ENCODE results near the gene PPM1G. TPM values are rescaled to one million over a fixed set of nuclear protein-coding genes. Genes with fewer than 3 reads are reported as not detected.
A peak's percentile ranks its signal among the peaks of the same experiment; 100 is the strongest.

Gene PPM1G
- total and polyA plus RNA-seq, 10 donors: 36.0 to 59.3 (median 48.4) TPM

DNA sequence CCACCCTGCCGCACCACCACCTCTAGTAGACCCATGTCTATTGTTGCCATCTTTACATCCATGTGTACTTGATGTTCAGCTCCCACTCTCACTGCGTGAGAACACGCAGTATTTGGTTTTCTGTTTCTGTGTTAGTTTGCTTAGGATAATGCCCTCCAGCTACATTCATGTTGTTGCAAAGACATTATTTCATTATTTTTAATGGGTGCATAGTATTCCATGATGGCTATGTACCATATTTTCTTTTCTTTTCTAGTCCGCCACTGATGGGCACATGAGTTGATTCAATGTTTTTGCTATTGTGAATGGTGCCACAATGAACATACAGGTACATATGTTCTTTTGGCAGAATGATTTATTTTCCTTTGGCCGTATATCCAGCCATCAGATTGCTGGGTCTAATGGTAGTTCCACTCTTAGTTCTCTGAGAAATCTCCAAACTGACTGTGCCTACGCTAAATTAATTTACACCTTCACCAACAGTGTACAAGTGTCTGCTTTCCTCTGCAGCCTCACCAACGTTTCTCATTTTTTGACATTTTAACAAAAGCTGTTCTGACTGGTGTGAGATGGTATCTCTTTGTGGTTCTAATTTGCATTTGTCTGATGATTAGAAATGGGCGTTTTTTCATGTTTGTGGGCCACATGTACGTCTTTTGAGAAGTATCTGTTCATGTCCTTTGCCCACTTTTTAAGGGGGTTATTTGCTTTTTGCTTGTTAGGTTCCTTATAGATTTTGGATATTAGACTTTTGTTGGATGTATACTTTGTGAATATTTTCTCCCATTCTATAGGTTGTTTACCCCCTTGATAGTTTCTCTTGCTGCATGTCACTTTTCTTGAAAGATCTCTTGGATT lies 18.3 kb downstream of the PPM1G start:
- H3K4me3 ChIP-seq: no peak overlapping the region
- H3K4me1 ChIP-seq: peaks cover 0 to 11% (median 0%) of the 10 kb centered on the region in 6 donors
- intact Hi-C loops (cut with DNase I; ENCODE audit: low total_unique reads): no loop called here
- H3K27me3 ChIP-seq (replicated peaks in 1 of 7): no peaks in the 10 kb centered on the region
- H3K27ac ChIP-seq: peak overlapping the region in 5 of 8 donors; percentile 28 to 61 (median 47)
- 87 to 91% (median 90%) methylated on average over 9 of the region's 9 CpGs for WGBS, 5 donors
- no peak for DNase-seq
- H3K36me3 ChIP-seq: peaks cover 0 to 32% (median 6%) of the 10 kb centered on the region in 6 donors
- H3K9me3 ChIP-seq: no peaks in the 10 kb centered on the region
- TF ChIP-seq, protein P1, sequence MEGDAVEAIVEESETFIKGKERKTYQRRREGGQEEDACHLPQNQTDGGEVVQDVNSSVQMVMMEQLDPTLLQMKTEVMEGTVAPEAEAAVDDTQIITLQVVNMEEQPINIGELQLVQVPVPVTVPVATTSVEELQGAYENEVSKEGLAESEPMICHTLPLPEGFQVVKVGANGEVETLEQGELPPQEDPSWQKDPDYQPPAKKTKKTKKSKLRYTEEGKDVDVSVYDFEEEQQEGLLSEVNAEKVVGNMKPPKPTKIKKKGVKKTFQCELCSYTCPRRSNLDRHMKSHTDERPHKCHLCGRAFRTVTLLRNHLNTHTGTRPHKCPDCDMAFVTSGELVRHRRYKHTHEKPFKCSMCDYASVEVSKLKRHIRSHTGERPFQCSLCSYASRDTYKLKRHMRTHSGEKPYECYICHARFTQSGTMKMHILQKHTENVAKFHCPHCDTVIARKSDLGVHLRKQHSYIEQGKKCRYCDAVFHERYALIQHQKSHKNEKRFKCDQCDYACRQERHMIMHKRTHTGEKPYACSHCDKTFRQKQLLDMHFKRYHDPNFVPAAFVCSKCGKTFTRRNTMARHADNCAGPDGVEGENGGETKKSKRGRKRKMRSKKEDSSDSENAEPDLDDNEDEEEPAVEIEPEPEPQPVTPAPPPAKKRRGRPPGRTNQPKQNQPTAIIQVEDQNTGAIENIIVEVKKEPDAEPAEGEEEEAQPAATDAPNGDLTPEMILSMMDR (IDR thresholded peaks at IDR 0.05 in 8 of 11, conservative IDR thresholded peaks at IDR 0.05 in 3 of 11): no peak

DNA sequence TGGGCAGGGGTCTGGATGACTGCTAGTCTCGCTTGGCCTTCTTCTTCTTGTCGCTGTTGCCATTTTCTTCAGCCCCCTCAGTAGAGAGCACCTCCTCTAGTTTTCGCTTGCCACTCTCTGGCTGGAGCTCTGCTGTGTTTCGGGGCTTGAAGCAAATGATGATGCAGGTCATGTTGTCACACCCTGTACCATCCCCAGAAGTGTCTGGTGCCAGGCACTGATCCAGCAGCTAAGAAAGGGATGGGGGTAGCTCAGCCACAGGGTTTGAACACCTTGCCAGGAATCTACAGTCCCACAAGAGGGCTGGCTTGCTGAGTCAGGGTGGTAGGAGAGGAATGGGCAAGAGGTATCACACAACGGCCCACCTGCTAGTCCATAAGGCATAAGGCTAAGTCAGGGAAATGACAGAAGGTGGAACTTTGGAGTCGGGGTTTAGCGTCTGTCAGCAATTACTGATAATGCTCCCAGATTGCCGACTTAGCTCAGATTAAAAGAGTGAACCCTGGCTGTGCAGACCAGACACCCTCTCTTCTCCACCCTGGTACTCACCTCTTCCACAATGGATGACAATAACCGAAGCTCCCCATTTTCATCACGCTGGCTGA lies 27.7 kb downstream of the PPM1G start:
- WGBS, 5 donors: 92 to 97% (median 95%) methylated on average over 10 of the region's 10 CpGs
- peaks cover 13 to 45% (median 31%) of the 10 kb centered on the region in 6 donors for H3K4me1 ChIP-seq
- intact Hi-C loops (cut with DNase I; ENCODE audit: low total_unique reads): no loop called here
- no peak for DNase-seq
- H3K4me3 ChIP-seq: peak overlapping the region in 2 of 8 donors; percentile 69 to 75
- no peaks in the 10 kb centered on the region for H3K9me3 ChIP-seq
- H3K27me3 ChIP-seq (replicated peaks in 1 of 7): no peaks in the 10 kb centered on the region
- peaks cover 0 to 79% (median 62%) of the 10 kb centered on the region in 6 donors for H3K36me3 ChIP-seq
- TF ChIP-seq POLR2AphosphoS5 (IDR thresholded peaks at IDR 0.05): no peak
- no peak for TF ChIP-seq POLR2A (IDR thresholded peaks at IDR 0.05)
- TF ChIP-seq, protein P1 (IDR thresholded peaks at IDR 0.05 in 8 of 11, conservative IDR thresholded peaks at IDR 0.05 in 3 of 11): no peak
- H3K27ac ChIP-seq: peak overlapping the region in 5 of 8 donors; percentile 89 to 93 (median 91)

DNA sequence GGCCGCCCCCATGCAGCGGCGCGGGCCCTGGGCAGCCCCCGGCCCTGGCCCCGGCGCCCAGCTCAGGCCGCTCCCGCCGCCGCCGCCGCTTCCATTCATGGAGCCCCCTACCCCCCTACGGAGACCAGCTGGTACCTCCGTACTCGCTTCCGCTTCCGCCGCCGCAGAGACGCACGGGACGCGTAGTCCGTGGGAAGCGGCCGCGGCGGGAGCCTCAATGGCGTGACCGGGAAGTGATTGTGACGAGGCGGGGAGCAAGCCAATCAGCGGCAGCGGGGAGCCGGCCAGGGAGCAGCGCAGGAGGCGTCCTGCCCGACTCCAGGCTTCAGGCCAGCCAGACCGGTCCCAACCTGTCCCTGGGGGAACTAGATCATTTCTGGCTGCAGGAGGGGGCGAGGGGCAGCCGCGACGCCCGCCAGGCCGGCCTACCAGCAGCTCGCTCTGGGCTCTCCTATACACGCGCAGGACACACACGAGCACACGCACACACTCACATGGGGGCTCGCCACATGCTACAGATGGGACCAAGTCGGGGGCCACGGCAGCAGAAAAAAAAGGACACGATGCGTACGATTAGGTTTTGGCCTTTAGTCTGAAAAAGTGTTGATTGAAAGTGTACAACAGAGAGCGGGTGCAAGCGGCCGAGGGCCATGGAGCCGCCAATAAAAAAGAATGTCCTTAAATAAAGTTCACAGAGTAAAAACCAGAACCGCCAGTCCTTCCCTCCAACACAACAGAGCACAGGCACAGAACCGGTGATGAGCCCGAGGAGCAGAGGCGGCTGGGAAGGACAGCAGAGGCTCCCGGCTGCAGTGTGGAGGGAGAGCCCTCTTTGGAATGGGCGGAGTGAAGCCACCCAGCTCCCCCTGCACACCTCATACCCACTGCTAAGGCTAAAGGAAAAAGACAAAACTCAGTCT lies 28.5 kb downstream of the PPM1G start, which contains the start of gene ZNF513:
TSS of gene ZNF513 (minus strand) at position 109 of the 920 bp plus-strand sequence. CDS start 208 bp downstream, outside the sequence.
- Histone ChIP-seq H3K4me3 (peak within 1 kb of the TSS; percentile 59 to 75 (median 64)), H3K27ac (peak within 1 kb of the TSS; percentile 78 to 93 (median 89)), H3K36me3 (peaks cover 0 to 79% (median 66%) of the 10 kb centered on the region in 6 donors), H3K27me3 (replicated peaks in 1 of 7) (no peaks in the 10 kb centered on the region), H3K9me3 (no peaks in the 10 kb centered on the region), H3K4me1 (peaks cover 13 to 53% (median 30%) of the 10 kb centered on the region in 6 donors)
- intact Hi-C loops (cut with DNase I; ENCODE audit: low total_unique reads): no loop called here
- DNase-seq: peak; percentile 99
- TF ChIP-seq POLR2A (IDR thresholded peaks at IDR 0.05): no peak
- TF ChIP-seq, protein P1 (IDR thresholded peaks at IDR 0.05 in 8 of 11, conservative IDR thresholded peaks at IDR 0.05 in 3 of 11): no peak
- TF ChIP-seq POLR2AphosphoS5 (IDR thresholded peaks at IDR 0.05): peak; percentile 95 to 98 (median 96)
- WGBS, 5 donors: 19 to 36% (median 22%) methylated on average over 37 to 67 of the region's 67 CpGs
